ENCODE data around the gene COPB2.

COPB2 gene

DNA sequence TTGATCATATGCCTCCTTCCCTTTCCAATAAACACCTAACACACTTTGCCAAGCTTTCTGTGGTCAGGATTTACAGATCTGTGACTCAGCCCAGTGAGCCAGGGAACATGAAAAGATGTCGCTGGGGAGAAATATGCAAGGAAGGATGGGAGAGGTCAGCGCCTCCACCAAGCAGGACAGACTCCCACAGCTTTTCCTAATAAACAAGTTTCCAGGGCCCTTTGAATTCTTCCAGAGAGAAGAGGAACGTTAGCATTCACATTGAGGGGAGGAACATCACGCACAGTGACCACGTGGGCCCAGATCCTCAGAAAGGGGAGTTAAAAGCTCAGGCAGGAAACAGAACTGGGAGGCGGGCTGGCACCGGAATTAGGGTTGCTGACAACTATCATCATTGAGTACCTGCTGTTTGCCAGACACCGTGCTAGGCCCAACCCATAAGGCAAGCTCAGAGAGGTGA, 78.9 kb downstream of the COPB2 start:
- H2AK5ac ChIP-seq (ENCODE audit: low read length, severe bottlenecking): peak overlapping the region; percentile 97
- H3K4me3 ChIP-seq (ENCODE audit: insufficient read depth in 1 of 2, low read depth in 1 of 2, low read length in 2 of 2): no peak overlapping the region
- WGBS: 41% methylated on average over 7 of the region's 8 CpGs
- H3K18ac ChIP-seq (ENCODE audit: low read depth in 1 of 2, low read length in 2 of 2): peak overlapping the region; percentile 71 to 98
- peak overlapping the region; percentile 59 for H2BK5ac ChIP-seq (ENCODE audit: low read depth, low read length, poor library complexity, severe bottlenecking)
- H3K27me3 ChIP-seq (ENCODE audit: control insufficient read depth in 1 of 2, insufficient read depth in 1 of 2, low read length in 2 of 2): peaks cover 0 to 2% of the 10 kb centered on the region in 2 experiments
- peak overlapping the region in 1 of 2 experiments; percentile 60 for H3K23ac ChIP-seq (ENCODE audit: low read length in 2 of 2)
- H3K14ac ChIP-seq (ENCODE audit: low read length in 2 of 2): peak overlapping the region in 1 of 2 experiments; percentile 44
- peak overlapping the region; percentile 73 for H2AFZ ChIP-seq (ENCODE audit: low read depth, low read length)
- peak overlapping the region in 1 of 2 experiments; percentile 86 for H3K4ac ChIP-seq (ENCODE audit: low read depth in 1 of 2, low read length in 2 of 2)
- peak overlapping the region; percentile 84 for H4K8ac ChIP-seq (ENCODE audit: low read length)
- H3K4me2 ChIP-seq (ENCODE audit: low read length, poor library complexity, severe bottlenecking): no peak overlapping the region
- H3K4me1 ChIP-seq (ENCODE audit: control insufficient read depth, insufficient read depth, low read depth, low read length): peaks cover 43% of the 10 kb centered on the region
- H4K91ac ChIP-seq (ENCODE audit: low read length): peak overlapping the region; percentile 87
- H3K79me1 ChIP-seq (replicated peaks; ENCODE audit: low read length, poor library complexity, severe bottlenecking): no peaks in the 10 kb centered on the region
- no peaks in the 10 kb centered on the region for H3K9me3 ChIP-seq (ENCODE audit: control insufficient read depth, low read length)
- no peak overlapping the region for H2BK120ac ChIP-seq (ENCODE audit: low read depth, low read length)
- peak overlapping the region; percentile 92 to 96 for H2BK12ac ChIP-seq (ENCODE audit: low read length in 2 of 2)
- peak overlapping the region; percentile 50 for H3K9ac ChIP-seq (ENCODE audit: low read length)
- H3K36me3 ChIP-seq (ENCODE audit: control insufficient read depth in 1 of 2, insufficient read depth in 2 of 2, low read depth in 1 of 2, low read length in 2 of 2): no peaks in the 10 kb centered on the region
- peak overlapping the region; percentile 88 for H3K27ac ChIP-seq (ENCODE audit: low read length, poor library complexity, severe bottlenecking)
- peak; percentile 94 for DNase-seq
- no peak overlapping the region for H2BK15ac ChIP-seq (ENCODE audit: low read depth, poor library complexity, severe bottlenecking)

DNA sequence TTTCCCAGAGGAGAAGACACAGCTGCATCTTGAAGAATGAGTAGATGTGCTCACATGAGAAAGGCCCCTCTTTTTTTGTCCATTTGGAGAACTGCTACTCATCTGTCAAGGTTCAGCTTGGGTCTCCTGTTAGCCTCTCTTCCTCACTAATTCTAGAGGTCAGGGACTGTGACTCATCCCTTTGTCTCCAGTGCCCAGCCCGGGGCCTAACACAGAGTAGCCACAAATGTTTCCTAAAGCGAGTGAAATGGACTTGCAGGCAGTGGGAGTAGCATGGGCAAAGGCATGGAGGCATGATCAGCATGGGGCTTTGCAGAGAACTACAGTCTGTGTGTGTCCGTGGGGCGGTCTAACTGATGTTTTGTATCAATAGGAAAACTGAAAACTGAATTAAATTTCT, 79.6 kb downstream of the COPB2 start:
- Histone ChIP-seq H2BK12ac (ENCODE audit: low read length in 2 of 2) (peak overlapping the region in 1 of 2 experiments; percentile 97), H3K9ac (ENCODE audit: low read length) (peak overlapping the region; percentile 50), H3K4me1 (ENCODE audit: control insufficient read depth, insufficient read depth, low read depth, low read length) (peaks cover 43% of the 10 kb centered on the region), H4K8ac (ENCODE audit: low read length) (peak overlapping the region; percentile 27), H2BK5ac (ENCODE audit: low read depth, low read length, poor library complexity, severe bottlenecking) (peak overlapping the region; percentile 76), H4K91ac (ENCODE audit: low read length) (no peak overlapping the region), H3K79me1 (replicated peaks; ENCODE audit: low read length, poor library complexity, severe bottlenecking) (no peaks in the 10 kb centered on the region), H3K4ac (ENCODE audit: low read depth in 1 of 2, low read length in 2 of 2) (peak overlapping the region; percentile 3 to 65), H3K27ac (ENCODE audit: low read length, poor library complexity, severe bottlenecking) (peak overlapping the region; percentile 88), H3K23ac (ENCODE audit: low read length in 2 of 2) (no peak overlapping the region), H3K27me3 (ENCODE audit: control insufficient read depth in 1 of 2, insufficient read depth in 1 of 2, low read length in 2 of 2) (no peaks in the 10 kb centered on the region), H2AK5ac (ENCODE audit: low read length, severe bottlenecking) (peak overlapping the region; percentile 47), H3K4me3 (ENCODE audit: insufficient read depth in 1 of 2, low read depth in 1 of 2, low read length in 2 of 2) (no peak overlapping the region), H3K9me3 (ENCODE audit: control insufficient read depth, low read length) (no peaks in the 10 kb centered on the region), H3K4me2 (ENCODE audit: low read length, poor library complexity, severe bottlenecking) (no peak overlapping the region), H3K36me3 (ENCODE audit: control insufficient read depth in 1 of 2, insufficient read depth in 2 of 2, low read depth in 1 of 2, low read length in 2 of 2) (no peaks in the 10 kb centered on the region), H3K18ac (ENCODE audit: low read depth in 1 of 2, low read length in 2 of 2) (peak overlapping the region; percentile 14 to 68), H3K14ac (ENCODE audit: low read length in 2 of 2) (no peak overlapping the region), H2BK15ac (ENCODE audit: low read depth, poor library complexity, severe bottlenecking) (no peak overlapping the region), H2BK120ac (ENCODE audit: low read depth, low read length) (peak overlapping the region; percentile 45), H2AFZ (ENCODE audit: low read depth, low read length) (no peak overlapping the region)
- peak; percentile 72 for DNase-seq
- 51% methylated on average over 4 of the region's 4 CpGs for WGBS

DNA sequence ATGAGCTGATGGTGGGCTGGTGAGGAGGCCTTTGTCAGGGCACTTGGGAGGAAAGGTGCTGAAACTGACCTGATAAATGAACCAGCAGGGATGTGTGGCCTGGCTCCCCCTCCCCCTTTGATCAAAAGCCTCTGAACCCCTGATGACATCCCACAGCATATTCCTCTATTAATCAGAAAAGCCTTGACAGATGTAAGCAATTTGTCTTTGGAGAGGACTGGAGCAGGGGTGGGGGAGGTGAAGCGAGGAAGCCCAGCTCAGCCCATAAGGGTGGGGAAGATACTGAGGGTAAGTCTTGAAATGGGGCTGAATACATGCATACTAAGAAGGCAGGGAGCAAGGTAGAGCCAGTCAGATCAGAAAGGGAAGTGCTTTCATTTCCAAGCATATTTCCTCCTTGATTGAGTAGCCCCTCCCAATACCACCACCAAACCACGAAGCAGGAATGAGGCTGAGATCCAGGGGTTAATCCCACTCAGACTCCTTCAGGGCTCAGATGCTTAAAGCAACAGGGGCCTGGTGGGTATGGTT, 80.3 kb downstream of the COPB2 start:
- no peak overlapping the region for H3K14ac ChIP-seq (ENCODE audit: low read length in 2 of 2)
- no peak overlapping the region for H3K4me3 ChIP-seq (ENCODE audit: insufficient read depth in 1 of 2, low read depth in 1 of 2, low read length in 2 of 2)
- no peak overlapping the region for H3K4me2 ChIP-seq (ENCODE audit: low read length, poor library complexity, severe bottlenecking)
- peak overlapping the region; percentile 0 to 75 for H3K4ac ChIP-seq (ENCODE audit: low read depth in 1 of 2, low read length in 2 of 2)
- peak overlapping the region; percentile 14 to 68 for H3K18ac ChIP-seq (ENCODE audit: low read depth in 1 of 2, low read length in 2 of 2)
- H2AK5ac ChIP-seq (ENCODE audit: low read length, severe bottlenecking): peak overlapping the region; percentile 47
- no peaks in the 10 kb centered on the region for H3K36me3 ChIP-seq (ENCODE audit: control insufficient read depth in 1 of 2, insufficient read depth in 2 of 2, low read depth in 1 of 2, low read length in 2 of 2)
- DNase-seq: no peak
- peaks cover 43% of the 10 kb centered on the region for H3K4me1 ChIP-seq (ENCODE audit: control insufficient read depth, insufficient read depth, low read depth, low read length)
- H4K91ac ChIP-seq (ENCODE audit: low read length): peak overlapping the region; percentile 87
- peak overlapping the region; percentile 88 for H3K27ac ChIP-seq (ENCODE audit: low read length, poor library complexity, severe bottlenecking)
- no peaks in the 10 kb centered on the region for H3K79me1 ChIP-seq (replicated peaks; ENCODE audit: low read length, poor library complexity, severe bottlenecking)
- WGBS: 52% methylated on average over 2 of the region's 2 CpGs
- peak overlapping the region; percentile 76 for H2BK5ac ChIP-seq (ENCODE audit: low read depth, low read length, poor library complexity, severe bottlenecking)
- no peaks in the 10 kb centered on the region for H3K9me3 ChIP-seq (ENCODE audit: control insufficient read depth, low read length)
- no peak overlapping the region for H3K23ac ChIP-seq (ENCODE audit: low read length in 2 of 2)
- H2BK15ac ChIP-seq (ENCODE audit: low read depth, poor library complexity, severe bottlenecking): peak overlapping the region; percentile 39
- H3K27me3 ChIP-seq (ENCODE audit: control insufficient read depth in 1 of 2, insufficient read depth in 1 of 2, low read length in 2 of 2): no peaks in the 10 kb centered on the region
- peak overlapping the region; percentile 50 for H2BK120ac ChIP-seq (ENCODE audit: low read depth, low read length)
- peak overlapping the region; percentile 47 for H2AFZ ChIP-seq (ENCODE audit: low read depth, low read length)
- peak overlapping the region; percentile 26 for H3K9ac ChIP-seq (ENCODE audit: low read length)
- H4K8ac ChIP-seq (ENCODE audit: low read length): peak overlapping the region; percentile 65
- H2BK12ac ChIP-seq (ENCODE audit: low read length in 2 of 2): peak overlapping the region; percentile 90 to 97

DNA sequence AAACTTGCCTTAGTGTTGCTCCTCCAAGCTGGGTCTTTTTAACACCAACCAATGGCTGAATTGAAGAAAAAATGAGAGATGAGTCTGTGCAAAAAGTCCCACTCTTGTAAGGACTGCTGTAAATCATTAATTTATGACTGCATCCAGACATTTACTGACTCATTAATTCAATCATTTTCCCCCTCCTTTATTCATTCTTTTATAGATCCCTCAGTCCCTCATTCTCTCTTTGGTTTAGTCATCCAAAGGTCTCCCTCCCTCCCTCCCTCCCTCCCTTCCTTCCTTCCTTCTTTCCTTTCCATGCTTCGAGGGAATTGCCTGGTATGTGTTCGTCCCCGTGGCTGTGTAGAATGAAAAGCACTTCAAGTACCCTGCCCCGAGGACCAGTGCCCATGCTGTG, 80.9 kb downstream of the COPB2 start:
- H3K4me1 ChIP-seq (ENCODE audit: control insufficient read depth, insufficient read depth, low read depth, low read length): peaks cover 43% of the 10 kb centered on the region

More for the DNA sequence above, 80.9 kb downstream of the COPB2 start:
- no peaks in the 10 kb centered on the region for H3K27me3 ChIP-seq (ENCODE audit: control insufficient read depth in 1 of 2, insufficient read depth in 1 of 2, low read length in 2 of 2)
- H2AFZ ChIP-seq (ENCODE audit: low read depth, low read length): no peak overlapping the region
- peak overlapping the region; percentile 65 for H4K8ac ChIP-seq (ENCODE audit: low read length)
- peak overlapping the region; percentile 90 to 97 for H2BK12ac ChIP-seq (ENCODE audit: low read length in 2 of 2)
- no peaks in the 10 kb centered on the region for H3K36me3 ChIP-seq (ENCODE audit: control insufficient read depth in 1 of 2, insufficient read depth in 2 of 2, low read depth in 1 of 2, low read length in 2 of 2)
- no peak for DNase-seq
- H2BK120ac ChIP-seq (ENCODE audit: low read depth, low read length): peak overlapping the region; percentile 50
- H3K9ac ChIP-seq (ENCODE audit: low read length): no peak overlapping the region
- peak overlapping the region; percentile 87 for H4K91ac ChIP-seq (ENCODE audit: low read length)
- no peak overlapping the region for H3K4me3 ChIP-seq (ENCODE audit: insufficient read depth in 1 of 2, low read depth in 1 of 2, low read length in 2 of 2)
- H2AK5ac ChIP-seq (ENCODE audit: low read length, severe bottlenecking): peak overlapping the region; percentile 47
- no peaks in the 10 kb centered on the region for H3K79me1 ChIP-seq (replicated peaks; ENCODE audit: low read length, poor library complexity, severe bottlenecking)
- H2BK15ac ChIP-seq (ENCODE audit: low read depth, poor library complexity, severe bottlenecking): peak overlapping the region; percentile 56
- H3K23ac ChIP-seq (ENCODE audit: low read length in 2 of 2): peak overlapping the region in 1 of 2 experiments; percentile 63
- peak overlapping the region; percentile 93 for H2BK5ac ChIP-seq (ENCODE audit: low read depth, low read length, poor library complexity, severe bottlenecking)
- no peak overlapping the region for H3K4me2 ChIP-seq (ENCODE audit: low read length, poor library complexity, severe bottlenecking)
- WGBS: 56% methylated on average over 4 of the region's 4 CpGs
- H3K9me3 ChIP-seq (ENCODE audit: control insufficient read depth, low read length): no peaks in the 10 kb centered on the region
- no peak overlapping the region for H3K14ac ChIP-seq (ENCODE audit: low read length in 2 of 2)
- peak overlapping the region; percentile 68 to 93 for H3K18ac ChIP-seq (ENCODE audit: low read depth in 1 of 2, low read length in 2 of 2)
- peak overlapping the region; percentile 55 to 62 for H3K4ac ChIP-seq (ENCODE audit: low read depth in 1 of 2, low read length in 2 of 2)
- peak overlapping the region; percentile 99 for H3K27ac ChIP-seq (ENCODE audit: low read length, poor library complexity, severe bottlenecking)
